ENCODE data around the gene ACSL3.

DNA sequence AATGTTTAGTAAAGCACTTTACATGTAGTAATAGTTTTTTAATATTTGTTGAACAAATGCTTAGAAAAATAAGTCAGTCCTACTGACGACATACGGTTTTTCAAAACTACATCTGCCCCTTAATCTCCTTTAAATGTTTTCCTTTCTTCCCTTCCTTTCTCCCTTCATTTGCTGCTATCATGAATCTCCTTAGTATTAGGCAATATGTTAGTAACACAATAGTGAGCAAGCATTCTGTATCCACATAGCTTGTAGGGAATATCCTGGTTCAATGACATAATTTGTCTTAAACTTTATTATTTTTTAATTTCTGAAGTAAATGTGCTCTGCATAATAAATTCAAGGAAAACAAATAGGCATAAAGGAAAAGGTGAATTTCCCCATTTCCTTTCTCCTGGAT is 79.1 kb downstream of the ACSL3 start:
- TF ChIP-seq, protein P1, sequence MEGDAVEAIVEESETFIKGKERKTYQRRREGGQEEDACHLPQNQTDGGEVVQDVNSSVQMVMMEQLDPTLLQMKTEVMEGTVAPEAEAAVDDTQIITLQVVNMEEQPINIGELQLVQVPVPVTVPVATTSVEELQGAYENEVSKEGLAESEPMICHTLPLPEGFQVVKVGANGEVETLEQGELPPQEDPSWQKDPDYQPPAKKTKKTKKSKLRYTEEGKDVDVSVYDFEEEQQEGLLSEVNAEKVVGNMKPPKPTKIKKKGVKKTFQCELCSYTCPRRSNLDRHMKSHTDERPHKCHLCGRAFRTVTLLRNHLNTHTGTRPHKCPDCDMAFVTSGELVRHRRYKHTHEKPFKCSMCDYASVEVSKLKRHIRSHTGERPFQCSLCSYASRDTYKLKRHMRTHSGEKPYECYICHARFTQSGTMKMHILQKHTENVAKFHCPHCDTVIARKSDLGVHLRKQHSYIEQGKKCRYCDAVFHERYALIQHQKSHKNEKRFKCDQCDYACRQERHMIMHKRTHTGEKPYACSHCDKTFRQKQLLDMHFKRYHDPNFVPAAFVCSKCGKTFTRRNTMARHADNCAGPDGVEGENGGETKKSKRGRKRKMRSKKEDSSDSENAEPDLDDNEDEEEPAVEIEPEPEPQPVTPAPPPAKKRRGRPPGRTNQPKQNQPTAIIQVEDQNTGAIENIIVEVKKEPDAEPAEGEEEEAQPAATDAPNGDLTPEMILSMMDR (IDR thresholded peaks at IDR 0.05; ENCODE audit: low read depth, low read length, poor library complexity, severe bottlenecking) = no peak
- no peak for TF ChIP-seq EZH2phosphoT487 (IDR thresholded peaks at IDR 0.05; ENCODE audit: borderline replicate concordance, low read length)

Data from DOHH2 (cell line).